Lower leg skin (tissue), 4 donors: ENCODE measurements around the gene XRCC1. TPM values are rescaled to one million over a fixed set of nuclear protein-coding genes. Genes with fewer than 3 reads are reported as not detected.

ENCODE experiments used
- DNase-seq, 2 donors: peaks; one replicate each; pipeline ENCODE4 v3.0.0-alpha.2; 2019; ENCODE audit warnings: low spot score in 2 of 2
- H3K4me3 ChIP-seq: fragments of 200-600 bp; sonication (generic); 2 replicates; pipeline ENCODE4 v1.5.1; 2017; ENCODE audit warnings: mild to moderate bottlenecking, low read depth; ENCODE audit not compliant: poor library complexity, severe bottlenecking
- POLR2A ChIP-seq, 2 donors: fragments of 450-650 bp; IDR thresholded peaks; one replicate each; pipeline ENCODE4 v1.6.1; 2016 to 2017; ENCODE audit warnings: antibody characterized with exemption in 2 of 2, mild to moderate bottlenecking in 1 of 2, moderate library complexity in 1 of 2
- WGBS, 2 donors: methylation state at CpG; one replicate each; pipeline ENCODE4 v1.1.5; 2018; 5-methylcytosine and 5-hydroxymethylcytosine counted together
- intact Hi-C: fragments of 100-400 bp; cut with DNase I; formaldehyde crosslinking; loops from one replicate; pipeline ENCODE4 v1.15.0; 2023; ENCODE audit warnings: low total_unique reads
- total RNA-seq, 4 donors: library from RNA; depleted of rRNA; stranded (reverse); fragments of >200 nt; gene quantifications; one replicate each; pipeline ENCODE4 v1.1.0, GENCODE V29; 2016
- TF ChIP-seq, protein P1 (sequence below), 3 donors: fragments of 450-650 bp; IDR thresholded peaks; one replicate each; pipeline ENCODE4 v1.5.1; 2016; ENCODE audit warnings: antibody characterized with exemption in 3 of 3, mild to moderate bottlenecking in 3 of 3, moderate library complexity in 2 of 3

The XRCC1 gene
- total RNA-seq, 4 donors from 2014 or later: 27.9 to 37.6 (median 31.5) TPM

DNA sequence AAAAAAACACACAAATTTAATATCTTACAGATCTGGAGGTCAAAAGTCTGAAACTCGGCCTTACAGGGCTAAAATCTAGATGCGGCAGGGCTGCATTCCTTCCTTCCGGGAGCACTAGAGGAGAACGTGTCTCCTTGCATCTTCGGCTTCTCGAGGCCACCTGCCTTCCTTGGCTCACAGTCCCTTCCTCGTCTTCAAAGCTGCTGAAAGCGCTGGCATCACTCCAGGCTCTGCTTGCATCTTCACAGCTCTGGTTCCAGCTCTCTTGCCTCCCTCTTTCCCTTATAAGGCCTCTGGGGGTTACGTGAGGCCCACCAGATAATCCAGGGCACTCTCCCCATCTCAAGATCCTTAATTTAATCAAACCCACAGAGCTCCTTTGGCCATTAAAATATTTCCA is 10.5 kb downstream of the XRCC1 start:
- 69 to 70% methylated on average over 9 of the region's 9 CpGs for WGBS, 2 donors
- intact Hi-C loops: no loop called here
- DNase-seq: no peak
- no peak for TF ChIP-seq POLR2A (IDR thresholded peaks at IDR 0.05)
- TF ChIP-seq, protein P1, sequence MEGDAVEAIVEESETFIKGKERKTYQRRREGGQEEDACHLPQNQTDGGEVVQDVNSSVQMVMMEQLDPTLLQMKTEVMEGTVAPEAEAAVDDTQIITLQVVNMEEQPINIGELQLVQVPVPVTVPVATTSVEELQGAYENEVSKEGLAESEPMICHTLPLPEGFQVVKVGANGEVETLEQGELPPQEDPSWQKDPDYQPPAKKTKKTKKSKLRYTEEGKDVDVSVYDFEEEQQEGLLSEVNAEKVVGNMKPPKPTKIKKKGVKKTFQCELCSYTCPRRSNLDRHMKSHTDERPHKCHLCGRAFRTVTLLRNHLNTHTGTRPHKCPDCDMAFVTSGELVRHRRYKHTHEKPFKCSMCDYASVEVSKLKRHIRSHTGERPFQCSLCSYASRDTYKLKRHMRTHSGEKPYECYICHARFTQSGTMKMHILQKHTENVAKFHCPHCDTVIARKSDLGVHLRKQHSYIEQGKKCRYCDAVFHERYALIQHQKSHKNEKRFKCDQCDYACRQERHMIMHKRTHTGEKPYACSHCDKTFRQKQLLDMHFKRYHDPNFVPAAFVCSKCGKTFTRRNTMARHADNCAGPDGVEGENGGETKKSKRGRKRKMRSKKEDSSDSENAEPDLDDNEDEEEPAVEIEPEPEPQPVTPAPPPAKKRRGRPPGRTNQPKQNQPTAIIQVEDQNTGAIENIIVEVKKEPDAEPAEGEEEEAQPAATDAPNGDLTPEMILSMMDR (IDR thresholded peaks at IDR 0.05): no peak
- H3K4me3 ChIP-seq: no peak overlapping the region

DNA sequence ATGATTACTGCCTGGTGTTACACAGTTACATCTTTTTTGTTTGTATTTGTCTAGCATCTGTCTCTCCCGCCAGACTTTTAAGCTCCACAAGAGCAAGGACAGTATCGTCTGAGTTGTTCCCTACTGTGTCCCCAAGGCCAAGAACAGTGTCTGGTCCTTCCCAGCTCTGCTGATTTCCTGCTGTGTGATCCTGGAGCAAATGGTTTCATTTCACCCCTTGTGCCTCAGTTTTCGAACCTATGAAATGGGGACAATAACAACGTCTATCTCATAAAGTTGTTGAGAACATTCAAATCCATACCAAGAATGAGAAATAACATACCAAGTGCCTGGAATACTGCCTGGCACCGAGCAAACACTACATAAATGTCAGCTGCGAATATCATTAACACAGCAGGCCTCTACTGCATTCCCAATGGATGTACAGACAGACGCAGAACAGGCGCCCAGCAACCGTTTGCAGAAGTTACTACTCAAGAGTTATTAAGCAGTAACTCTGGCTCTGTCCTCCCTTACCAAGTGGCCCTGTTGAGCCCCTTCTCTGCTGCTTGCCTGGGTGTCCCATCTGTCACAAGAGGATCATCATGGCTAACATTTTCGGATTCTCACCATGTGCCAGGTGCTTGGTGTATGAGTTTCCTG is 11.4 kb downstream of the XRCC1 start:
- no peak overlapping the region for H3K4me3 ChIP-seq
- intact Hi-C loops: no loop called here
- DNase-seq: no peak
- no peak for TF ChIP-seq POLR2A (IDR thresholded peaks at IDR 0.05)
- TF ChIP-seq, protein P1 (IDR thresholded peaks at IDR 0.05): no peak
- 87 to 89% methylated on average over 10 of the region's 10 CpGs for WGBS, 2 donors

DNA sequence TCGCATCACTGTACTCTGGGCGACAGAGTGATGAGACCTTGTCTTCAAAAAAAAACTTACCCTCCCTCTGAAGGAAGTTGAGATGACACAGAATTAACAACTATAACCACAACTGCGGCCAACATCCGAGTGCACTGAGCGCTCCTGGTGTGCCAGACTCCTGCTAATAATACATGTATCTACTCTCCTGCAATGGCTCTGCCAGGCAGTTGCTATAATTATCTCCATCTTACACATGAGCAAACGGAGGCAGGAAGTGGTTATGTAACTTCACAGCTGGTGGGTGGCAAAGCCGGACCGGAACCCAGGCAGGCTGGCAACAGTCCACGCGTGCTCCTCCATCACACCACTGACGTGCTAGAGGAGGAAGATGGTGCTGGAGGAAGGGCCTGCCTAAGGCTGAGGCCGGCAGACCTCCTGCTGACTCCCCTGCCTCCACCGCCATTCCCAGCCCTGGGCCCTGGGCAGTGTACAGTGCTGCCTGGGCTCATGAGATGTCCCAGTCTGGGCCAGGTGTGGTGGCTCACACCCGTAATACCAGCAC is 12.6 kb downstream of the XRCC1 start:
- WGBS, 2 donors: 52 to 64% methylated on average over 13 to 14 of the region's 14 CpGs
- no peak overlapping the region for H3K4me3 ChIP-seq
- DNase-seq: peak; percentile 76 to 94
- TF ChIP-seq, protein P1 (IDR thresholded peaks at IDR 0.05): no peak
- TF ChIP-seq POLR2A (IDR thresholded peaks at IDR 0.05): no peak
- intact Hi-C loops: no loop called here

DNA sequence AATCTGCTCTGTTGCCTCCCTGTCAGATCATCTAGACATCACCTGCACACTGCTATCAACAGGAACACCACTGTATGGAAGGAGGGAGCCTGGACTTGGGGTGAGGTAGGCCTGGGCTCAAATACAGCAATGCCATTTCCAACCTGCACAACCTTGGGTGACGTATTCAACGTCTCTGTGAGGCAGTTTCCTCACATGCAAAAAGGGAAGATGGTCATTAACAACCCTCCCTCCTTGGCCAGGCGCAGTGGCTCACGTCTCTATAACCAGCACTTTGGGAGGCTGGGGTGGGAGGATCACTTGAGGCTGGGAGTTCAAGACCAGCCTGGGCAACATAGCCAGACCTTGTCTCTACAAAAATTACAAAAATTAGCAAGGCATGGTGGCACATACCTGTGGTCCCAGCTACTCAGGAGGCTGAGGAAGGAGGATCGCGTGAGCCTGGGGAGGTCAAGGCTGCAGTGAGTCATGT is 13.1 kb downstream of the XRCC1 start:
- WGBS, 2 donors: 75% methylated on average over 6 of the region's 6 CpGs

DNA sequence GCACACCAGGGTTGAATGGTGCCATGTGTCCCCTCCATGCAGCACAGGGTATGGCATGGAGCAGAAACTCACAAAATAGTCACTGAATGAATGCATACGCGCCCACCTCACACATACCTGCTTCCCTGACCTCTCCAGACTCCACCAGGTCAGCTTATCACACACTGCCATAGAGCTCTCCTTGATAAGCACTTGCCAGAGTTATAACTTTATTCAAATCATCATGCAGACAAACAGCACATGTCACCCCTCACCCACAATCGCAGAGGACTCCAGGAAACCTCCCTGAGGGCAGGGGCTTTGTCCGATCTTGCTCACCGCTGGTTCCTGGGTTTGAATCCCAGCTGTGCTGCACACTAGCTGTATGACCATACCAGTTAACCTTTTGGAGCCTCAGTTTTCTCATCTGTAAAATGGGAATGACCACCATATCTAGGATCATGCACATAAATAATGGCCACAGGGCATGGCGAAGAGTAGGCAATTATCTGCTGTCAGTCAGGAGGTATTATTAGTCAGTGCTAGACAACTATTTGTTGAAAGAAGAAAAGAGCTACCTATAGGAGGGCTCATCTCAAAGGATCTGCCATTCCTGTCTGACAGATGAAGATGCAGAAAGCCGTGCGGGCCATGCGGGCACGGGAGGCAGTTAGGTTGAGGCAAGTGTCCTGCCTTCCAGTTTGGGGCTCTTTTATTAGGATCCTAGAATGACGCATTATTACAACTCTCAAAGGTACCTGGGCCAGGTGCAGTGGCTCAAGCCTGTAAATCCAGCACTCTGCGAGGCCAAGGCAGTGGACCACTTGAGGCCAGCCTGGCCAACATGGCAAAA is 14.0 kb downstream of the XRCC1 start:
- TF ChIP-seq POLR2A (IDR thresholded peaks at IDR 0.05): no peak
- TF ChIP-seq, protein P1 (IDR thresholded peaks at IDR 0.05): no peak
- intact Hi-C loops: no loop called here
- 87 to 97% methylated on average over 12 of the region's 12 CpGs for WGBS, 2 donors
- H3K4me3 ChIP-seq: no peak overlapping the region
- no peak for DNase-seq

More for the DNA sequence above, 13.1 kb downstream of the XRCC1 start:
- H3K4me3 ChIP-seq: no peak overlapping the region
- DNase-seq: no peak
- intact Hi-C loops: no loop called here
- TF ChIP-seq, protein P1 (IDR thresholded peaks at IDR 0.05): no peak
- TF ChIP-seq POLR2A (IDR thresholded peaks at IDR 0.05): no peak
